Progenitor cell of endocrine pancreas (in vitro differentiated cells): ENCODE measurements around the gene LOXHD1. TPM values are rescaled to one million over a fixed set of nuclear protein-coding genes. Genes with fewer than 3 reads are reported as not detected.

Source experiments
- DNase-seq: peaks from one replicate; pipeline ENCODE4 v3.0.0; 2021; ENCODE audit warnings: low spot score; ENCODE audit not compliant: unreplicated experiment
- H3K27ac Mint-ChIP-seq: 2 replicates; pipeline ENCODE4 v1.8.0; 2021; ENCODE audit warnings: mild to moderate bottlenecking, moderate library complexity, mixed read lengths
- H3K27me3 Mint-ChIP-seq: 2 replicates; pipeline ENCODE4 v1.8.0; 2021; ENCODE audit warnings: mixed read lengths
- H3K36me3 Mint-ChIP-seq: 2 replicates; pipeline ENCODE4 v1.8.0; 2022; ENCODE audit warnings: mixed read lengths; ENCODE audit not compliant: insufficient read depth
- H3K4me1 Mint-ChIP-seq: 2 replicates; pipeline ENCODE4 v1.8.0; 2021; ENCODE audit warnings: low read depth, mixed read lengths
- H3K4me3 Mint-ChIP-seq: 2 replicates; pipeline ENCODE4 v1.8.0; 2021; ENCODE audit warnings: low read depth, mild to moderate bottlenecking, moderate library complexity, mixed read lengths
- H3K9me3 Mint-ChIP-seq: 2 replicates; pipeline ENCODE4 v1.8.0; 2021; ENCODE audit warnings: low read depth, mixed read lengths
- total RNA-seq: library from RNA; stranded (reverse); gene quantifications from 2 replicates; pipeline ENCODE4 v1.2.1, GENCODE V29; 2021
- TF ChIP-seq, protein P1 (sequence below): fragments of 200-600 bp; sonication (generic); IDR thresholded peaks from one replicate; pipeline ENCODE4 v1.5.0; 2021; ENCODE audit warnings: antibody characterized with exemption, mild to moderate bottlenecking; ENCODE audit not compliant: unreplicated experiment

LOXHD1 gene
- total RNA-seq, 1 donor from 2014 or later = 0.36 TPM

DNA sequence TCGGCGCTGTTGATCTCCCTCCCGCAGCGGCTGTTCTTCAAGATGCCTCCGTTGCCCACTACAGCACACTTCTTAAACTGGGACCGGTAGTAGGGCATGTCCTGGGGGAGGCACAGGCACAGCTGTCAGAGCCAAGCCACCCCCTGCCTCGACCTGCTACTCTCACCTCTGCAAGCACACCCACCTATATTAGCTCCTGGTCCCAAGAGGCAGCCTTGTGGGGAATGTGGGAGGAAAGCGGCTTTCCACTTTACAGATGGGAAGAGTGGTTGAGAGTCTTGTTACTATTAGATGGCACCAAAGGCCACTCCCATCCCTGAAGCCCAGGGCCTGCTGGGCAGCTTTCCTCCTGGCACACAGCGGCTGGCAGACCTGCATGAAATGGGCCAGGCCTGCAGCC lies 29.2 kb upstream of the LOXHD1 start:
- Mint-ChIP-seq H3K27ac (no peak overlapping the region), H3K9me3 (no peaks in the 10 kb centered on the region), H3K27me3 (no peaks in the 10 kb centered on the region), H3K36me3 (no peaks in the 10 kb centered on the region), H3K4me3 (no peak overlapping the region), H3K4me1 (no peaks in the 10 kb centered on the region)
- TF ChIP-seq, protein P1, sequence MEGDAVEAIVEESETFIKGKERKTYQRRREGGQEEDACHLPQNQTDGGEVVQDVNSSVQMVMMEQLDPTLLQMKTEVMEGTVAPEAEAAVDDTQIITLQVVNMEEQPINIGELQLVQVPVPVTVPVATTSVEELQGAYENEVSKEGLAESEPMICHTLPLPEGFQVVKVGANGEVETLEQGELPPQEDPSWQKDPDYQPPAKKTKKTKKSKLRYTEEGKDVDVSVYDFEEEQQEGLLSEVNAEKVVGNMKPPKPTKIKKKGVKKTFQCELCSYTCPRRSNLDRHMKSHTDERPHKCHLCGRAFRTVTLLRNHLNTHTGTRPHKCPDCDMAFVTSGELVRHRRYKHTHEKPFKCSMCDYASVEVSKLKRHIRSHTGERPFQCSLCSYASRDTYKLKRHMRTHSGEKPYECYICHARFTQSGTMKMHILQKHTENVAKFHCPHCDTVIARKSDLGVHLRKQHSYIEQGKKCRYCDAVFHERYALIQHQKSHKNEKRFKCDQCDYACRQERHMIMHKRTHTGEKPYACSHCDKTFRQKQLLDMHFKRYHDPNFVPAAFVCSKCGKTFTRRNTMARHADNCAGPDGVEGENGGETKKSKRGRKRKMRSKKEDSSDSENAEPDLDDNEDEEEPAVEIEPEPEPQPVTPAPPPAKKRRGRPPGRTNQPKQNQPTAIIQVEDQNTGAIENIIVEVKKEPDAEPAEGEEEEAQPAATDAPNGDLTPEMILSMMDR = no peak
- no peak for DNase-seq

DNA sequence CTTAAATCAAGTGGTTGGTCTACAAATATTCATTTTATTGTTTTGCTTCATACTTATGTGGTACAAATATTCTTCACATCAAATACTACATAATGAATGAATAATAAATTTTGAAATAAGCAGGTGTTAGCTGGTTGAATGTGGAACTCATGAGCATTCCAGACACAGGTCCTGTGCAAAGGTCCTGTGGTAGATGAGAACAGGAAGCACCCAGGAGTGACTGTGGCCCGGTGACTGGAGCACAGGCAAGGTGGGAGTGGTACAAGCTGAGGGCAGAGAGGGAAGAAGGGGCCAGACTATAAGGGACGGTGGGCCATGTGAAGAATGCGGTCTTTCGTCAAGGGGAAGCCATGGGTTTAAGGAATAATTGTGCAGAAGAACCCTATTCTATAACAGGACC lies 26.2 kb upstream of the LOXHD1 start:
- no peak for DNase-seq
- Mint-ChIP-seq H3K36me3 (no peaks in the 10 kb centered on the region), H3K27me3 (no peaks in the 10 kb centered on the region), H3K9me3 (no peaks in the 10 kb centered on the region), H3K4me3 (no peak overlapping the region), H3K4me1 (no peaks in the 10 kb centered on the region), H3K27ac (no peak overlapping the region)
- TF ChIP-seq, protein P1 = no peak

DNA sequence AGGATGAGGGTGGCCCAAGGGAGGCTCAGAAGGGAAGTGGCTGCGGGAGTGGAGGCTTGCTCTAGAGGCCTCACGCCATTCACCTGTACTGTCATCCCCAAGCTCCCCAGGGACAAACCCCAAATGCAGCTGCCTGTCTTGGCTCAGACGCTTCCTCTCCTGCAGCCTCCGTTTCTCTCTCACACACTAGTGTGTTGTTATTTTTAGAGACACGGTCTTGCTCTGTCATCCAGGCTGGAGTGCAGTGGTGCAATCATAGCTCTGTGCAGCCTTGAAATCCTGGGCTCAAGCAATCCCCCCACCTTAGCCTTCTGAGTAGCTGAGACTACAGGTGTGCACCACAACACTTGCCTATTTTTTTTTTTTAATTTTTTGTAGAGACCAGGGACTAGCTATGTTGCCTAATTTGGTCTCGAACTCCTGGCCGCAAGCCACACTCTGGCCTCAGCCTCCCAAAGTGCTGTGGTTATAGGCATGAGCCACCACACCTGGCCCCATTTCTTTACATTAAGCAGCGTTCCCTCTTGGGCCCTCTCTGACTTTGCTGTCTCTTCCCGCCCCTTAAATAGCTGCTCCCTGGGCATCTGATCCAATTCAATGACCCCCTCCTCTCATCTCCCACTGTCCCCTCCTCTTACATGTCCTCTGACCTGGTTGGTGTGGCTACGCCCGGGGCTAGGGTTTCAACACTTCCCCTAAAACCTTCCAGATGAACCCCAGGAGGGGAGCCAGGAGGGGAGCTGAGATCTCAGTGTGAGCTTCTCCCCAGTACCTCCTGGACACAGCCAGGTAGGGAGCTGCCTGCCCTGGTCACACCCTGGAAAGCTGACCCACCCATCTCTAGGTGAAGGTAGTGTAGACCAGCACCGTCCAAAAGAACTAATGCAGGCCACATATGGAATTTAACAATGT lies 24.0 kb upstream of the LOXHD1 start:
- Mint-ChIP-seq H3K27ac (no peak overlapping the region), H3K9me3 (no peaks in the 10 kb centered on the region), H3K36me3 (no peaks in the 10 kb centered on the region), H3K4me1 (no peaks in the 10 kb centered on the region), H3K27me3 (no peaks in the 10 kb centered on the region), H3K4me3 (no peak overlapping the region)
- TF ChIP-seq, protein P1 = no peak
- no peak for DNase-seq

DNA sequence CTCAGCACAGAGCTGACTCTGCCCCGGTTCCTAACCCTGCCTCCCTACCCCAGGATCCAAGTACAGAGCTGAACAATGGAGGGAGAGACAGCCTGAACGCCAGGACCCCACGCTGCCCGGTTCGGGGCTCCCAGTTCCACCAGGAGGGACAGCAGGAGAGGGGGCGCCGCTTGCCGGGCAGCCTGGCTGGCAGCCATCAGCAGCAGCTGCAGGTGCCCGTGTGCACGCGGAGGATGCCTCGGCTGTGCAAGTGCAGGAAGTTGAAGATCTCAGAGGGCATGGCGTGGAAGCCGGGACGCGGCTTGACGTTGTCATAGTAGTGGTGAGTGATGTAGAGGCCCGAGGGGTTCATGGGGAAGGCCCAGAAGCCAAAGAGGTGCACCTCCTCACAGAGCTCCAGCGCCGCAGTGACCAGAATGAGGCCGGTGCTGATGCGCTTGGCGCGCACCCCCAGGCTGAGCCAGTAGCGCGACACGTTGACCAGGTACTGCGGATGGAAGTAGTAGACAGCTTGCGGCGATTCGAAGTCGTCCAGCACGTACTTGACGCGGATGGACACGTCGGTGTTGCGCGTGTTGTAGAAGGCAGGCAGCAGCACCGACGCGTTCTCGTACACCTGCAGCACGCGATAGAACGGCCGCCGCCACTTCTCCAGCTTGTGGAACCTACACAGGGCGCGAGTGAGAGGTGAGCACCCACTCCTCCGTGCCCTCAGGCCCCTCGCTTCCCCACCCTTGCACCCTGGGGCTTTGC lies 23.0 kb upstream of the LOXHD1 start:
- no peak overlapping the region for H3K27ac Mint-ChIP-seq
- no peaks in the 10 kb centered on the region for H3K4me1 Mint-ChIP-seq
- H3K36me3 Mint-ChIP-seq = no peaks in the 10 kb centered on the region
- H3K4me3 Mint-ChIP-seq = no peak overlapping the region
- DNase-seq = no peak
- TF ChIP-seq, protein P1 = no peak
- H3K9me3 Mint-ChIP-seq = no peaks in the 10 kb centered on the region
- H3K27me3 Mint-ChIP-seq = peaks cover 3% of the 10 kb centered on the region

DNA sequence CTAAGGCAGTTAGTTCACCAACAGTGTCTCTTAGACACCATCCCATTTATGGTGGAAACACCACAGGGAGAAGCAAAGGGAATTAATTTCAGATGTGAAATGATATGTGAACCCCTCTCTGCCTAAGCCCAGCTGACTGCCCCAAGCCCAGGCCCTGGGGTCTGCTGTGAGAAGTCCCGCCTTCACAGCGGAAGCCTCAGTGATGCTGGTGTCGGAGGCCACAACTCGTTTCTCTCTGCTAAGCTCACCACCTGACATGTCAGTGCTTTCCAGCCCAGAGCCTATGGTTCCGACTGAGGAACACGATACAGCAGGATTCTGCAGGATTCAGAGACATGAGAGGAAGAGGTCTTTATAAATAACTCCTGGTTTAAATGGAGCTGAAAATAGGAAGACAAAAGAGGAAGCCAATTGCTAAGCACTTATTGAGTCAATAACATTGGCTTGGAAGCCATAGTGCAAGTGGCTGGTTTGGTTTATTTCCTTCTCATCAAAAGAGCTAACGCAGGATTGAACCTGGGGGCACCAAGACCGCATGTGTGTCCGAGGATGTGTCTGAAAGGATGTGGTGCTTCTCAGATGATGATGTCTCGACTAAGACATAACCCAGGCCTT lies 21.9 kb upstream of the LOXHD1 start:
- Mint-ChIP-seq H3K36me3 (no peaks in the 10 kb centered on the region), H3K27ac (no peak overlapping the region), H3K27me3 (peaks cover 12% of the 10 kb centered on the region), H3K9me3 (no peaks in the 10 kb centered on the region), H3K4me3 (no peak overlapping the region), H3K4me1 (no peaks in the 10 kb centered on the region)
- no peak for DNase-seq
- TF ChIP-seq, protein P1 = no peak
